Measurements from ENCODE around the gene STK39. TPM values are rescaled to one million over a fixed set of nuclear protein-coding genes. Genes with fewer than 3 reads are reported as not detected.

Gene STK39
- polyA plus RNA-seq, 1 experiment: 25.2 TPM

GRCh38 chr2:167916756-167917155 is 330.6 kb downstream of the STK39 start:
- no peak for TF ChIP-seq CTCF (IDR thresholded peaks at IDR 0.05; ENCODE audit: low read depth, low read length)

GRCh38 chr2:167914969-167915368 is 332.4 kb downstream of the STK39 start:
- Histone ChIP-seq H3K27ac (ENCODE audit: low read depth, low read length) (no peak overlapping the region), H3K27me3 (ENCODE audit: control insufficient read depth, insufficient read depth, low read length) (no peaks in the 10 kb centered on the region), H3K9me3 (ENCODE audit: control insufficient read depth, insufficient read depth, low read length) (no peaks in the 10 kb centered on the region), H3K4me3 (ENCODE audit: low read depth, low read length) (no peak overlapping the region)
- no peak for TF ChIP-seq CTCF (IDR thresholded peaks at IDR 0.05; ENCODE audit: low read depth, low read length)
- DNase-seq (ENCODE audit: low read depth, low spot score): no peak
- ChIA-PET CTCF (no interaction called here), POLR2A (no interaction called here)

More at GRCh38 chr2:167916756-167917155, 330.6 kb downstream of the STK39 start:
- H3K9me3 ChIP-seq (ENCODE audit: control insufficient read depth, insufficient read depth, low read length): no peaks in the 10 kb centered on the region
- H3K27me3 ChIP-seq (ENCODE audit: control insufficient read depth, insufficient read depth, low read length): no peaks in the 10 kb centered on the region
- no peak for DNase-seq (ENCODE audit: low read depth, low spot score)
- H3K4me3 ChIP-seq (ENCODE audit: low read depth, low read length): no peak overlapping the region
- ChIA-PET CTCF (no interaction called here), POLR2A (no interaction called here)
- no peak overlapping the region for H3K27ac ChIP-seq (ENCODE audit: low read depth, low read length)

GRCh38 chr2:167908786-167909185 is 338.6 kb downstream of the STK39 start:
- ChIA-PET CTCF (no interaction called here), POLR2A (no interaction called here)
- TF ChIP-seq CTCF (IDR thresholded peaks at IDR 0.05; ENCODE audit: low read depth, low read length): no peak
- Histone ChIP-seq H3K27me3 (ENCODE audit: control insufficient read depth, insufficient read depth, low read length) (no peaks in the 10 kb centered on the region), H3K27ac (ENCODE audit: low read depth, low read length) (no peak overlapping the region), H3K4me3 (ENCODE audit: low read depth, low read length) (no peak overlapping the region), H3K9me3 (ENCODE audit: control insufficient read depth, insufficient read depth, low read length) (no peaks in the 10 kb centered on the region)
- no peak for DNase-seq (ENCODE audit: low read depth, low spot score)

GRCh38 chr2:167905668-167906067 is 341.7 kb downstream of the STK39 start:
- ChIA-PET CTCF (interaction anchor here (1.3 kb wide), 1 partner anchor 213 kb away, joined by 4 read pairs; no protein-coding TSS in a partner anchor), POLR2A (interaction anchor here (0.6 kb wide), 1 partner anchor 439 kb away, joined by 6 read pairs; no protein-coding TSS in a partner anchor)
- H3K27me3 ChIP-seq (ENCODE audit: control insufficient read depth, insufficient read depth, low read length): peaks cover 3% of the 10 kb centered on the region
- no peak overlapping the region for H3K27ac ChIP-seq (ENCODE audit: low read depth, low read length)
- DNase-seq (ENCODE audit: low read depth, low spot score): no peak
- no peaks in the 10 kb centered on the region for H3K9me3 ChIP-seq (ENCODE audit: control insufficient read depth, insufficient read depth, low read length)
- no peak for TF ChIP-seq CTCF (IDR thresholded peaks at IDR 0.05; ENCODE audit: low read depth, low read length)
- H3K4me3 ChIP-seq (ENCODE audit: low read depth, low read length): no peak overlapping the region

Small RNA genes within 50 kb of the gene (small RNA-seq; reads per million reads assigned to genes)
- 22.6 reads per million, percentile 80 among the genes with 10 or more reads in this experiment for gene AC067940.1 (ENCODE audit: insufficient read length, low read depth)

Other genes starting within 250 kb of the STK39 start
- 5.4 and 6.2 TPM in 2 replicates for gene CERS6, start 208.7 kb upstream of the STK39 start, polyA plus RNA-seq (2011; rRNA removed)

Measured in AG04450 (cell line).